Activated T-cell treated with anti-CD3 and anti-CD28 coated beads for 4 hours (primary cell): ENCODE results near the gene PSMB5.

Experiments
- DNase-seq: peaks from one replicate; pipeline ENCODE4 v3.0.0-alpha.2; 2020

Gene PSMB5

GRCh38 chr14:23058654-23059504 lies 24.2 kb upstream of the PSMB5 start:
- DNase-seq = no peak

- DNase-seq = peak; percentile 81
Observed at GRCh38 chr14:23057757-23058653, 23.3 kb upstream of the PSMB5 start.

DNA sequence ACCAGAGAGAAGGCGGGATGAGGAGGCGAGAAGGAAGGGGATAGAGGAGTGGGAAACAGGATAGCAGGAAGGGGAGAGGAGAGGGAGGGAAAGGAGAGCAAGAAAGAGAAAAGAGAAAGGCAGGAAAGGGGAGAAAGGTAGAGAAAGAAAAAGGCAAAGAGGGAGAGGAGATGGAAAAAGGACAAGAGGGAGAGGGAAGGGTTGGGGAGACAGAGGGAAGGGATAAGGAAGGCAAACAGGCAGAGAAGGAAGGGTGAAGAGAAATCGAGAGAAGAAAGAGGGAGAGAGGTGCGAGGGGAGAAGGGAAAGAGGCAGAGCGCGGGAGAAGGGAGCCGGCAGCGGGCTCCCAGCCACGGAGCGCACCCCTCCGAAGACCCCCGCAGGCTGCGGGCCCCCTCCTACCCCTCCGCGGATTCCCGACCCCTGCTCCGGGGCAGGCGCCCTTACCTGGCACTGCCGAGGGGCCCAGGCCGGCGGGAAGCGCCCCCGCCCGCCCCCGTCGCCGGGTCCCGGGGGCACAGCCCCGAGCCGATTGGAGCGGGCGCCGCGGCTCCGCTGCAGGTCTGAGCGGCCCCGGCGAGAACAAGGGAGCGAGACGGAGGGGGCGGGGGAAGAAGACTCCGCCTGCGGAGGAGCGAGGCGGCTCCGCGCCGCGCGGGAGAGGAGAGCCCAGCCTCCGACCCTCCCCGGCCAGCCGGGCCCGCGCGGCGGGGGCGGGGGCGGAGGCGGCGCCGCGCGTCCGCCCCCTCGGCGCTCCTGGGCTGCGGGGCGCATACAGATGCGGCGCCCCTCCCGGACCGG lies 22.5 kb upstream of the PSMB5 start, which contains the start of gene CDH24:
TSS of gene CDH24 (minus strand) at position 565 of the 801 bp plus-strand sequence. CDS start 1,787 bp downstream, outside the sequence.
- DNase-seq = peak; percentile 63

DNA sequence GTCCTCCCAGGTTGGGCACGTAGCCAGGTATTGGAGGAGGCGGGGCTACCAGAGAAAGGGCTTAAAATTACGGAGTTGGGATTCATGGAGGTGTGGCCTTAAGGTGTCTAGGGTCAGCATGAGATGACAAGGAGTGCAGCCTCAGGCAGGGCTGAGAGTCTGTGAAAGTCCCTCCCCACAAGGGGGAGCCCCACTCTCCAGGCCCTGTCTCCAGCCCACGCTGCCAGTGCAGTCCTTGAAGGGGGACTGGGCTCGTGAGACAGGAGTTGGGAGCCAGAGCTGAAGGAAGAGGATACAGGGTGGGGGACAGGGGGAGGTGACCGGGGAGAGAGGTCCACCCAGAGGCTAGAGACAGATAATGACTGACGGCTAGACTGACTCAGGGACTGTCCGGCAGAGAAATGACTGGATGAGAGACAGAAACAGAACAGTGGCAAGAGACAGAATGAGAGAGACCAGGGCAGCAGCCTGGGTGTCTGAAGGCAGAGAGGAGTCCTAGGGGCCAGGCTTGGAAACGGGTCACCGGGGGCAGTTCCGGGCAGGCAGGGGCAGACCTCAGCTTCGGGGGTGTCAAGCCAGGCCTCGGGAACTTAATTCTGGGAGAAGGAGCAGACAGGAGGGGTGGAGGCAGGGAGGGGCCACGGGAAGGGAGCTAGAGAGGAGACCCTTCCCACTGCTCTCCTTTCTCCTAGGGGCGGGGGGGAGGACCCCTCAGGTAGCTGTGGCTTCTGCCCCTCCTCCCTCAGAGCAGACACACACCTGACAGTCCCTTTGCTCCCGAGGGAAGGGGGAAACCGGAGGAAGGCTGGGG lies 21.6 kb upstream of the PSMB5 start:
- peak; percentile 62 for DNase-seq

GRCh38 chr14:23055621-23056144 lies 21.0 kb upstream of the PSMB5 start:
- no peak for DNase-seq

GRCh38 chr14:23055147-23055550 lies 20.4 kb upstream of the PSMB5 start:
- no peak for DNase-seq

- DNase-seq = no peak
Observed at GRCh38 chr14:23054000-23054811, 19.5 kb upstream of the PSMB5 start.

GRCh38 chr14:23053426-23053825 lies 18.7 kb upstream of the PSMB5 start:
- no peak for DNase-seq

- no peak for DNase-seq
Observed at GRCh38 chr14:23052671-23053070, 18.0 kb upstream of the PSMB5 start.

DNA sequence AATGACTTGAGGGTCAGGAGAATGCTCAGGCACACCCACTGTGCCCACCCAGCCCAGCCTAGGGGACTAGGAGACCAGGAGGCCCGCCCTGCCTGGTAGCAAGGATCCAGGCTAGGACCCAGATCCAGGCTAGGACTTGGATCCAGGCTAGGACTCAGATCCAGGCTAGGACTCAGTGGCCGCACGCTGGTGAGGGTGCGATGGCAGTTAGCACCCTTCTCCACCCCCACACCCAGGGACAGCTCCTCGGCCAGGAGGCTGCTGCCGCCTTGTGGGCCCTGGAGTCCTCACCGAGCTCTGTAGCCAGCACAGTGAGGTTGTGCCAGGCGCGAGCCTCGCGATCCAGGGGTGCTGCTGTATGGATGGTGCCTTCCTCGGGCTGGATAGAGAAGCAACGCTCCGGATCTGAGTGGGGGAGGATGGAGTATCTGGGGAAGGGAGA lies 17.5 kb upstream of the PSMB5 start:
- no peak for DNase-seq

GRCh38 chr14:23051141-23052057 lies 16.7 kb upstream of the PSMB5 start:
- no peak for DNase-seq

DNA sequence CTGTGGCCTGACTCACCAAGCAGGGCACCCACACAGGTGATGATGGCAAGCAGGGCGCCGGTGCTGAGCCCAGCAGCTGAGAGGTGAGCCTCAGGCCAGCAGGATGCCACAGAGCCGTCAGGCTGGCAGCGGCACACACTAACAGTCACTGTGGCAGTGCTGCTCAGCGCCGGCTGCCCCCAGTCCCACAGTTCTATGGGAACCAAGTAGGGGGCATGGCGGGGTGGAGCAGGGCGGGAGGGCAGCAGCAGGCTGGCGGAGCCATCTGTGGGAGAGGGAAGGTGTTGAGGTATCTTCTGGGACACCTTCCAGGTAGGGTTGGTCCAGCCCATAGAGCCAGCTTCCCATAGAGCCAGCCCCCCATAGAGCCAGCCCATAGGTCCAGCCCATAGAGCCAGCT lies 14.3 kb upstream of the PSMB5 start:
- no peak for DNase-seq

GRCh38 chr14:23047751-23048693 lies 13.3 kb upstream of the PSMB5 start:
- no peak for DNase-seq

GRCh38 chr14:23047034-23047634 lies 12.4 kb upstream of the PSMB5 start:
- DNase-seq = no peak

DNA sequence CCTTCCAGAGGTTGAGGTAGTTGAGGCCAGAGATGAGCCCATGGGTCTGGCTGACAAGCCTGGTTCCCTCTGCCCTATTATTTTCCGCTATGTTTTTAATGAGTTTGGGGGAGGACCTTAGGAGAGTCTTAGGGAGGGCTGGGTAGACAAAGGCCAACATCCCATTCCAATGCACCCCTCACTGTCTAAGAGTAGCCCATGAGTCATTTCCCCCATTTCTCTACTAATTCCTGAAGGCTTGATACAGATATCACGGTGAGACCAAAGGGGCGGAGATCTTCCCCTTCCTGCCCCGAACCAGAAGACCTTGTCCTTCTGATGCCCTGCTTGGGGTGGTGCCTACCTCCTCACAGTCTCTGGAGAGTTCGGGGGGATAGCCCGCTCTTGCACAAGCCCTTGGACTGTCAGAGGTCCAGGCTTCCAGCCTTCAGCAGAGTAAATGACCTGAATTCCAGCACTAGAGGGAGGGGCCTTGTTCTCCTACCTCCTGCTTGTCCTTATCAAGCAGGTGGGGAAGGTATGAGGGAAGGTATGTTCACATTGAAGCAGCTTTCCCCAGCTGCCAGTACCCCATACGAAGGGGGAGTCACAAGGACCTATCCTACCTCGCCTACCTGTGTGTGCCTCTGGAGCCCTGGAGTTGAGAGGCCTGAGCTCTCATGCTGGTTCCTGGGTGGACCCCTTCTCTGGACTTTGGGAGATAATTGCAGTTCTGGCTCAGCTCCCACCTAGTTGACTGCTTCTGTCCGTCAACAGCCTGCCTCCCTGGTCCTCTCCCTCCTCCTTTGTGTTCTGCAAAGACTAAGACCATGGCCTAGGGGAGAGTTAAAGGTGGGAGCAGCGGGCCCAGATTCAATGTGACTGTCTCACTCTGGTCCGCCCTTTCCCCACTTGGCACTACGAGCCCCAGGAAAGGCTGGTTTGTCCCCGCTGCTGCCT lies 11.0 kb upstream of the PSMB5 start:
- no peak for DNase-seq

DNA sequence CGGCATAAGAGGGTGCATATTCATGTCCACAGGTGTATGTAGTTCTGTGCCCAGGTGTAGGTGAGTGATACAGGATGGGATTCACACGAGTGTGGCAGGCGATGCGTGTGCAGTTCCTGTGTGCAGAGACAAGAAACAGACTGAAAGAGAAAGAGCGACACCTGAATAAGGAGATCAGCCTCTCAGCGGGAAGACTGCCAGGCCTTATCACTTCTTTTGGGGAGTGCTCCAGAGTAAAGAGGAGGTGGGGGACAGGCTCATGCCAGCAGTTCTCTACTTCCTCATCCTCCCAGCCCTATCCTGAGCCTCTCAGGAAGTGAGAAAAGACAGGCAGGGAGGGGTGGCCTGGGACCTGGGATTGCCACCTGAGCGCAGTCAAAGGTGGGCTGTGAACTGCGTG lies 10.1 kb upstream of the PSMB5 start:
- DNase-seq = no peak

DNA sequence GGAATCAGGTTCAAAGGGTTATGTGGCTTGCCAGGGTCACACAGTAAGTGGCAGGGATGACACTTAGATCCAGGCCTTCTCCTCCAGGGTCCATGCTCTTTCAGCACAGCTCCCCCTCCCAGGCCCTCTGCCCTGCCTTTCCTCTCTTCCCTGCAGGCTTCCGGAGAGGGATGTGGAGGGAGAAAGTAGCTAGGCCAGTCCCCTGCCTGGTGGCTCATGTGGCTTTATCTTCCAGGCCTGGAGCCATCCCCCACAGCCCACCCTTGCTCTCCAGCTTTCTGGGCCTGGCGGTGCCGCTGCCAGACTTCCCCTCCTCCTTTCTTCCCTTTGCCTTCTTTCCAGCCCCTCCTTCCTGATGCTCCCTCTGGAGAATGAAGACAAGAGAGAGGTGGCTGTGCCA lies 9.1 kb upstream of the PSMB5 start:
- no peak for DNase-seq
